SH-SY5Y (cell line): ENCODE measurements around the gene SERPINB6.

ENCODE experiments used
- GATA2 ChIP-seq: IDR thresholded peaks from 2 replicates; pipeline ENCODE4 v1.6.1; 2011; ENCODE audit warnings: mild to moderate bottlenecking, low read depth, low read length
- GATA3 ChIP-seq: IDR thresholded peaks from 2 replicates; pipeline ENCODE4 v1.6.1; 2011; ENCODE audit warnings: low read depth, mild to moderate bottlenecking, low read length, moderate library complexity

DNA sequence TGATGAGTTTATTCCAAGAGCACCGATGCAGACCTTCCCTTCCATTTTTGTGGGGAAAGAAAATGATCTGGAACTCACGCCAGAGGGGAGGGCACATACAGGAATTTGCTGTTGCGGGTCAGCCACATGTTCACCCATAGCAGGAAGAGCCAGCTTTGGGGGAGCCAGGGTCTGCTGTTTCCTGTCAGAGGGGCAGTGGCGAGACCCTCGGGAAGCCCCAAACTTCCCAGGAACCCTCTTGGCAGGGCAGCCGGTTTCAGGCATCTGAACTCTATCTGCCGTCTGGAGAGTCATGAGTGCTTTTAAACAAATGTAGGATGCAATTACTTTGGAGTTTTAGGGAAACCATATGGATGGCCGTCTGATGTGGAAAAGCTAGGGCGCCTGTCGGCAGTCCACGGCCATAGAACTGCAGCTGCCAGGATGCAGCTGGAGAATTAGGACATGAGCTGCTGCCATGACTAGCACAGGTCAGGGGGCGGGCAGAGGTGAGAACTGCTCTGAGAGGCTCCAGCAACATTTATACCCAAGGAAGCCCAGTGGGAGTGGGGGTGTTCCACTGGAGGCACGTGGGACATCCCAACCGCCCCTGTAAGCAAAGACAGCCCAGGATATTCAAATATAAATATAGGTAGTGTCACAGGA is 53.4 kb downstream of the SERPINB6 start:
- no peak for TF ChIP-seq GATA3
- TF ChIP-seq GATA2: no peak
